Non-pigmented ciliary epithelial cell (primary cell): ENCODE measurements around the gene WNT5B.
"Not testable (repeated sequence)": the region's sequence is repeated elsewhere in the genome, so short reads cannot be mapped to it uniquely, and the experiment has no call there.

Source experiments
- DNase-seq: peaks from one replicate; pipeline ENCODE4 v3.0.0-alpha.2; 2010; ENCODE audit warnings: low read depth

Gene WNT5B

DNA sequence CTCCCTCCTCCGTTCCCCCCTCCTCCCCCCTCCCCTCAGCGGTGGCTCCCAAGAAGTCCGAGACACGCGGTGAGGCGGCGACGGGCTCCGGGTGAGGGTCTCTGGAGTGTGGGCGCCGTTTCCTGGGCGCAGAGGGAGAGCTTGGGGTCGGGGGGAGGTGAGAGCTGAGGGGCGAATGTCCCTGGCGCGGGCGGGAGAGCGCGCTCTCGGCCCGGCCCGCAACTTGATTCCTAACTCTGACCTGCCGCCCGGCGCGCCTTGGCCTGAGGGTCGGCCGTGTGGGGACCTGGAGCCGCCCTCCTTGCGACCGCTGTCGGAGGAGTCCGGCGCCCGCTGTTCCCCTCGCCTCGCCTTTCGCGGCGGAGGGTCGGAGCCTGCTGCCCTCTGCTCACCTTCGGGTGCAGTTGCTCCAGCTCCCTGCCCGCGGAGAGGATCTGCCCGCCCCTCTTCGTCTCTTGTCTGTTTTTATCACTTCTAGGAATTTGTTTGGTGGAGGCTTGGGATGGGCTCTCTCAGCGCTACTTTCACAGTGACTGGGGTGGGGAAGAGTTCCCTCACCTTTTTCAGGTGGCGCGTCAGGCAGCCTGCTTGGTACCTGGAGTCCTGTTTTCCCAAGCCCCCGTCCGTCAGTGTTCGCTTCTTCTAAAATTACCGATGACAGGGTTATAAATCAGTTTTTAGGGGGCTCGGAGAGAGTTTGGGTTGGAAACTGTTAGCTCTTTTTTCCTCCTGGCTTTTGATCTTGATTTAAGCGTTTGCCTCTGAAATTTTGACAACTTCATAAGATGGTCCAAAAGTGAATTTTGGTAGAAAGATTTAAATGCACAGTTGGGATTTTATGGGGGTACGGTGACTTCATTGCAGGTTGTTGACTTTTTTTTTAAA is 62.3 kb downstream of the WNT5B start:
- DNase-seq: no peak

DNA sequence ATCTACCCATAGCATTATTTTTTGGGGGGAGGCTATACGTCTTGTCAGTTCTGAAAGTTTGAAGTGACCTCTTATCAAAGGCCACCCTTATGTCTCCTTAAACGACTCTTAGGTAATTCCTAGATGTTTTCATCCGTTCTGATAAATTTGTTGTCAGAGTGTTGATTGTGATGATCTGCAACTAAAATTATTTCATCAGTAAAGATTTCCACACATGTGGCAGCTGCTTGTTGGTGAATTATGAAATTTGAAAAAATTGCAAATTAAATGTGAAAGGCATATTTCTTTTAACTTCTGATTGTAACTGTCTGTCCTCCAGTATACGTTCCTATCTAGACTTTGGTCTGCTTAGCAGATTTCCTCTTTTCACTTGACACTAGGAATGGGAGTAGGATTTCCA is 63.2 kb downstream of the WNT5B start:
- DNase-seq: no peak

DNA sequence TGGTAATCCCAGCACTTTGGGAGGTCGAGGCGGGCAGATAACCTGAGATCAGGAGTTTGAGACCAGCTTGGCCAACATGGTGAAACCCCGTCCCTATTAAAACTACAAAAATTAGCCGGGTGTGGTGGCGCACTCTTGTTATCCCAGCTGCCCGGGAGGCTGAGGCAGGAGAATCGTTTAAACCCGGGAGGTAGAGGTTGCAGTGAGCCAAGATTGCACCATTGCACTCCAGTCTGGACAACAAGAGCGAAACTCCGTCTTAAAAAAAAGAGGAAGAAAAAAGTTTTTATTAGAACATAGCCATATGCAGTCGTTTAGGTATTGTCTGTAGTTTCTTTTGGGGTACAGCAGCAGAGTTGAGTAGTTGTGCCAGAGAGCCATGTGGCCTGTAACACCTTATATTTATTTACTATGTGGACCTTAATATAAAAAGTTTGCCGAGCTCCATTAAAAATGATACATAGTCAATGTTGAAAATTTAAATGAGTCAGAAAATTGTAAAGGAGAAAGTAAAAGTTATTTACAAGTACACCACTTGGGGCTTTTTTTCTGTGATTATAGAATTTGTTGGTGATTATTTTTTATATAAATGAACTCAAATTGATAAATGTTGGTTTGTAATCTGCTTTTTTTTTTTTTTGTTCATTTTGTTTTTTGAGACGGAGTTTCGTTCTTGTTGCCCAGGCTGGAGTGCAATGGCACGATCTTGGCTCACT is 64.0 kb downstream of the WNT5B start:
- DNase-seq: no peak

DNA sequence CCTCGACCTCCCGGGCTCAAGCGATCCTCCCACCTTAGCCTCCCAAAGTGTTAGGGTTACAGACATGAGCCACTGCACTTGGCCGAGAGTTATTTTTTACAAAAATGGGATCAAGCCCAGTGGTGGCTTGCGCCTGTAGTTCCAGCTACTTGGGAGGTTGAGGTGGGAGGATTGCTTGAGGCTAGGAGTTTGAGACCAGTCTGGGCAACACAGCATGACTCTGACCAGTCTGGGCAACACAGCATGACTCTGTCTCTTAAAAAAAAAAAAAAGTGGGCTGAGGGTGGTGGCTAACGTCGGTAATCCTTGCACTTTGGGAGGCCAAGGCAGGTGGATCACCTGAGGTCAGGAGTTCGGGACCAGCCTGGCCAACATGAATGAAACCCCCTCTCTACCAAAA is 66.1 kb downstream of the WNT5B start:
- DNase-seq: not testable (repeated sequence)

DNA sequence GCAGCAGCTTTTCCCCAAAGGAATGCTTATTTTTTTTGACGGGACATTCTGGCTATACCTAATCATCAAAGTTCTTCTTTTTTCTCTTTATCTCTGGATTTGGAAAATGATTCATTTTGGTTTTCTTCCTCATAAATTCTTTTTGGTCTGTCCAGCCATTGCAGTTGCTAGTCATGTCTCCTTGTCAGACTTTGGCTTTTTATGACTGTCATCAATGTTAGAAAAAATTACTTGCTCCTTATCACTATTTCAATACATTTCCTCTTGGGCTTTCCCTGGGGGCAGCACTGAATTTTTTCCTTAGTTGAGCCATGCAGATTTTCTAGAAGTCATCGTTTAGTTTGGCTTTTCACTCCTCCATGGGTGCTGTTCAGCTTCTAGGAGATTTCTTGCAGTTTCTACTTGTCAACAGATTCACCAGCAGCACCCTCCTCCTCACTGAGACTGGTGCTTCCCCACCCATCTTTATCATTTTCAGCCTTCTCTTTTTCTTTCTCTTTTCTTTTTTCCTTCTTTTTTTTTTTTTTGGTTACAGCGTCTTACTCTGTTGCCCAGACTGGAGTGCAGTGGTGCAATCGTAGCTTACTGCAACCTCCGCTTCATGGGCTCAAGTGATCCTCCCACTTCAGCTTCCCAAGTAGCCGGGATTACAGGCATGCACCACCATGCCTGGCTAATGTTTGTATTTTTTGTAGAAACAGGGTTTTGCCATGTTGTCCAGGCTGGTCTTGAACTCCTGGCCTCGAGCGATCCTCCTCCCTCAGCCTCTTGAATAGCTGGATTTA is 67.0 kb downstream of the WNT5B start:
- DNase-seq: no peak

DNA sequence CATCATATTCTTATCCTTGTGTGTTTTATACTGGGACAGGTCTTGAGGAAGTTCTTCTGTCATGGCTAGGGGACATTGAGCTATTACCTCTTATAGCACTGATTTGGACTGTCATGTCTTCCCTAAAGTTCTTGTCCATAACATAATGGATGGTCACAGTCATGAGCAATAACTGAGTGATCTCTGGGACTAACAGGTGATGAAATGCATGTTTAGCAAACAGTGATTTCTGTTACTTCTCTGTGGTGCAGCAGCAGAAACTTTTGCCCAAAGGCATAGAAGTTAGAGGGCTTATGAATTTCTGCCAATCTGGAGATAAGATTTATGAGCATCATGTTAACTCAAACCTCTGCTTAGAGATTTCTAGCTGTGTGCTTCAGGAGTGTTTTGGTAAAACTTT is 67.8 kb downstream of the WNT5B start:
- DNase-seq: no peak
